H1 (cell line): ENCODE data around the gene ANKRD24. TPM values are rescaled to one million over a fixed set of nuclear protein-coding genes. Genes with fewer than 3 reads are reported as not detected.

ENCODE experiments used
- EGR1 ChIP-seq: IDR thresholded peaks from 2 replicates; pipeline ENCODE4 v1.6.1; 2011; ENCODE audit warnings: low read depth, low read length, borderline replicate concordance
- EZH2 ChIP-seq: fragments of 200-600 bp; sonication (generic); IDR thresholded peaks from 2 replicates; pipeline ENCODE4 v1.7.1; 2012; ENCODE audit warnings: low read depth, mild to moderate bottlenecking, moderate library complexity, low read length, inconsistent platforms; ENCODE audit not compliant: severe bottlenecking
- HDAC2 ChIP-seq, 2 experiments: fragments of 300-600 bp in 1 of 2; sonication (generic) in 1 of 2; IDR thresholded peaks; 2 replicates each; pipeline ENCODE4 v1.6.1; 2011 to 2012; ENCODE audit warnings: low read depth in 2 of 2, low read length in 2 of 2, mild to moderate bottlenecking in 2 of 2, moderate library complexity in 2 of 2, borderline replicate concordance in 1 of 2, inconsistent platforms in 1 of 2
- TAF7 ChIP-seq: optimal IDR thresholded peaks from 2 replicates; pipeline ENCODE3; 2011; ENCODE audit warnings: low read depth, mild to moderate bottlenecking, inconsistent platforms, low read length, moderate library complexity, borderline replicate concordance
- polyA plus RNA-seq, 7 experiments: library from polyadenylated mRNA; depleted of rRNA in 3 of 7; stranded (reverse) in 5 of 7; unstranded in 2 of 7; fragments of >200 nt in 5 of 7; fragments of 200-250 nt in 2 of 7; gene quantifications; 1 replicate in 5 of 7; 2 replicates in 1 of 7; 4 replicates in 1 of 7; pipeline versions ENCODE4 v1.2.1 to v1.2.3, GENCODE V29; 2011 to 2013; ENCODE audit warnings: missing spikeins in 2 of 7, mixed read lengths in 2 of 7
- total RNA-seq: library from RNA; stranded (reverse); fragmentation: NEBNext Ultra II Directional; extraction: Animal tissue kit (Norgen Biotek cat#: 25700); gene quantifications from 2 replicates; pipeline ENCODE4 v1.2.1, GENCODE V29; 2021
- TF ChIP-seq, protein P1 (sequence below): fragments of 300-600 bp; sonication (generic); IDR thresholded peaks from 2 replicates; pipeline ENCODE4 v1.7.1; 2012; ENCODE audit warnings: low read length, moderate library complexity, mild to moderate bottlenecking, inconsistent platforms; ENCODE audit not compliant: insufficient replicate concordance
- TF ChIP-seq, protein P2 (sequence below): IDR thresholded peaks from 2 replicates; pipeline ENCODE4 v1.6.1; 2012; ENCODE audit warnings: inconsistent platforms

ANKRD24 gene
- total and polyA plus RNA-seq, 2 of the 8 experiments (the other 6 are each of a cell fraction or from before 2014, with no cell fraction given): 7.6 to 14.1 TPM

DNA sequence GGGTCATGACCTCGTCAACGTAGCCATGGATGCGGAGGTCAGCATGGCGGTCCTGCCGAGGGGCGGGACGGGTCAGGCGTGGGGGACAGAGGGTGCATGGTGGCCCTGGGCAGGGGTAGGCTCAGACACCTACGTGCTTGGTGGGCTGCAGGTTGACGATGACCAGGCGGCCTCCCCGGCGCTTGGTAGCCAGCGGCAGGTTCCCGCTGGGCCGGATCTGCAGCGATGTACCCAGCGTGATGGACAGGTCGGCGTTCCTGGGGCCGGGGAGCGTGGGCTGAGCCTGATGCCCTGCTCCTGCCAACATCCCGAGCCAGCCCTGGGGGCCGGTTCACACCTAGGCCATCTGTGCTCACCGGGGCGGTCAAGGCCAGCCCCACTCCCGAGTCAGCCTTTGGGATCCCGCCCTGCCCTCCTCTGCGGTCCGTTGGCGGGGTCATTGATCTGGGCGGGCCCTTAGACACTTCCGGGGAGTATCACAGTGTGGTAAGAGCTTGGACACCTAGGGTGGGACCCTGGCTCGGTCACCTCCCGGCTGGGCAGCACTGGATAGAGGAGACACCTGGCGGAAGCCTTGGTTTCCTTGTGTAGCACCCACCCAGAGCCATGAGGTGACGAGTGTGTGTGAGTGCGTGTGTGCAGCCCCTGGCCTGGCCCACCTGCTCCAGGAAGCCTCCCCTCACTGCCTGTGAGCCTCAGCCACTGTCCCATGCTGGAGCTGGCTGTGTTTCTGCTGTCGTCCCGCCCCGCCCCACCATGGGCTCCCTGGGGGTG is 7.4 kb upstream of the ANKRD24 start (continued):
- TF ChIP-seq, protein P1, sequence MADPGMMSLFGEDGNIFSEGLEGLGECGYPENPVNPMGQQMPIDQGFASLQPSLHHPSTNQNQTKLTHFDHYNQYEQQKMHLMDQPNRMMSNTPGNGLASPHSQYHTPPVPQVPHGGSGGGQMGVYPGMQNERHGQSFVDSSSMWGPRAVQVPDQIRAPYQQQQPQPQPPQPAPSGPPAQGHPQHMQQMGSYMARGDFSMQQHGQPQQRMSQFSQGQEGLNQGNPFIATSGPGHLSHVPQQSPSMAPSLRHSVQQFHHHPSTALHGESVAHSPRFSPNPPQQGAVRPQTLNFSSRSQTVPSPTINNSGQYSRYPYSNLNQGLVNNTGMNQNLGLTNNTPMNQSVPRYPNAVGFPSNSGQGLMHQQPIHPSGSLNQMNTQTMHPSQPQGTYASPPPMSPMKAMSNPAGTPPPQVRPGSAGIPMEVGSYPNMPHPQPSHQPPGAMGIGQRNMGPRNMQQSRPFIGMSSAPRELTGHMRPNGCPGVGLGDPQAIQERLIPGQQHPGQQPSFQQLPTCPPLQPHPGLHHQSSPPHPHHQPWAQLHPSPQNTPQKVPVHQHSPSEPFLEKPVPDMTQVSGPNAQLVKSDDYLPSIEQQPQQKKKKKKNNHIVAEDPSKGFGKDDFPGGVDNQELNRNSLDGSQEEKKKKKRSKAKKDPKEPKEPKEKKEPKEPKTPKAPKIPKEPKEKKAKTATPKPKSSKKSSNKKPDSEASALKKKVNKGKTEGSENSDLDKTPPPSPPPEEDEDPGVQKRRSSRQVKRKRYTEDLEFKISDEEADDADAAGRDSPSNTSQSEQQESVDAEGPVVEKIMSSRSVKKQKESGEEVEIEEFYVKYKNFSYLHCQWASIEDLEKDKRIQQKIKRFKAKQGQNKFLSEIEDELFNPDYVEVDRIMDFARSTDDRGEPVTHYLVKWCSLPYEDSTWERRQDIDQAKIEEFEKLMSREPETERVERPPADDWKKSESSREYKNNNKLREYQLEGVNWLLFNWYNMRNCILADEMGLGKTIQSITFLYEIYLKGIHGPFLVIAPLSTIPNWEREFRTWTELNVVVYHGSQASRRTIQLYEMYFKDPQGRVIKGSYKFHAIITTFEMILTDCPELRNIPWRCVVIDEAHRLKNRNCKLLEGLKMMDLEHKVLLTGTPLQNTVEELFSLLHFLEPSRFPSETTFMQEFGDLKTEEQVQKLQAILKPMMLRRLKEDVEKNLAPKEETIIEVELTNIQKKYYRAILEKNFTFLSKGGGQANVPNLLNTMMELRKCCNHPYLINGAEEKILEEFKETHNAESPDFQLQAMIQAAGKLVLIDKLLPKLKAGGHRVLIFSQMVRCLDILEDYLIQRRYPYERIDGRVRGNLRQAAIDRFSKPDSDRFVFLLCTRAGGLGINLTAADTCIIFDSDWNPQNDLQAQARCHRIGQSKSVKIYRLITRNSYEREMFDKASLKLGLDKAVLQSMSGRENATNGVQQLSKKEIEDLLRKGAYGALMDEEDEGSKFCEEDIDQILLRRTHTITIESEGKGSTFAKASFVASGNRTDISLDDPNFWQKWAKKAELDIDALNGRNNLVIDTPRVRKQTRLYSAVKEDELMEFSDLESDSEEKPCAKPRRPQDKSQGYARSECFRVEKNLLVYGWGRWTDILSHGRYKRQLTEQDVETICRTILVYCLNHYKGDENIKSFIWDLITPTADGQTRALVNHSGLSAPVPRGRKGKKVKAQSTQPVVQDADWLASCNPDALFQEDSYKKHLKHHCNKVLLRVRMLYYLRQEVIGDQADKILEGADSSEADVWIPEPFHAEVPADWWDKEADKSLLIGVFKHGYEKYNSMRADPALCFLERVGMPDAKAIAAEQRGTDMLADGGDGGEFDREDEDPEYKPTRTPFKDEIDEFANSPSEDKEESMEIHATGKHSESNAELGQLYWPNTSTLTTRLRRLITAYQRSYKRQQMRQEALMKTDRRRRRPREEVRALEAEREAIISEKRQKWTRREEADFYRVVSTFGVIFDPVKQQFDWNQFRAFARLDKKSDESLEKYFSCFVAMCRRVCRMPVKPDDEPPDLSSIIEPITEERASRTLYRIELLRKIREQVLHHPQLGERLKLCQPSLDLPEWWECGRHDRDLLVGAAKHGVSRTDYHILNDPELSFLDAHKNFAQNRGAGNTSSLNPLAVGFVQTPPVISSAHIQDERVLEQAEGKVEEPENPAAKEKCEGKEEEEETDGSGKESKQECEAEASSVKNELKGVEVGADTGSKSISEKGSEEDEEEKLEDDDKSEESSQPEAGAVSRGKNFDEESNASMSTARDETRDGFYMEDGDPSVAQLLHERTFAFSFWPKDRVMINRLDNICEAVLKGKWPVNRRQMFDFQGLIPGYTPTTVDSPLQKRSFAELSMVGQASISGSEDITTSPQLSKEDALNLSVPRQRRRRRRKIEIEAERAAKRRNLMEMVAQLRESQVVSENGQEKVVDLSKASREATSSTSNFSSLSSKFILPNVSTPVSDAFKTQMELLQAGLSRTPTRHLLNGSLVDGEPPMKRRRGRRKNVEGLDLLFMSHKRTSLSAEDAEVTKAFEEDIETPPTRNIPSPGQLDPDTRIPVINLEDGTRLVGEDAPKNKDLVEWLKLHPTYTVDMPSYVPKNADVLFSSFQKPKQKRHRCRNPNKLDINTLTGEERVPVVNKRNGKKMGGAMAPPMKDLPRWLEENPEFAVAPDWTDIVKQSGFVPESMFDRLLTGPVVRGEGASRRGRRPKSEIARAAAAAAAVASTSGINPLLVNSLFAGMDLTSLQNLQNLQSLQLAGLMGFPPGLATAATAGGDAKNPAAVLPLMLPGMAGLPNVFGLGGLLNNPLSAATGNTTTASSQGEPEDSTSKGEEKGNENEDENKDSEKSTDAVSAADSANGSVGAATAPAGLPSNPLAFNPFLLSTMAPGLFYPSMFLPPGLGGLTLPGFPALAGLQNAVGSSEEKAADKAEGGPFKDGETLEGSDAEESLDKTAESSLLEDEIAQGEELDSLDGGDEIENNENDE: no peak
- TF ChIP-seq HDAC2 (IDR thresholded peaks at IDR 0.05; ENCODE audit: borderline replicate concordance in 1 of 2, low read depth in 2 of 2, low read length in 2 of 2) (no peak), EGR1 (no peak), TAF7 (no peak), EZH2 (no peak)
- TF ChIP-seq, protein P2, sequence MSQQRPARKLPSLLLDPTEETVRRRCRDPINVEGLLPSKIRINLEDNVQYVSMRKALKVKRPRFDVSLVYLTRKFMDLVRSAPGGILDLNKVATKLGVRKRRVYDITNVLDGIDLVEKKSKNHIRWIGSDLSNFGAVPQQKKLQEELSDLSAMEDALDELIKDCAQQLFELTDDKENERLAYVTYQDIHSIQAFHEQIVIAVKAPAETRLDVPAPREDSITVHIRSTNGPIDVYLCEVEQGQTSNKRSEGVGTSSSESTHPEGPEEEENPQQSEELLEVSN: no peak
